Activated naive CD4-positive, alpha-beta T cell treated with anti-CD3 and anti-CD28 coated beads, Interleukin-2, amount 50 U/mL, for 24 hours (primary cell): Measurements from ENCODE around the gene TBC1D10B.
A peak's percentile ranks its signal among the peaks of the same experiment; 100 is the strongest.
"Not testable (repeated sequence)": the region's sequence is repeated elsewhere in the genome, so short reads cannot be mapped to it uniquely, and the experiment has no call there.

Experiments
- H3K27ac Mint-ChIP-seq: one replicate; pipeline ENCODE4 v1.8.0; 2021; ENCODE audit warnings: mild to moderate bottlenecking, mixed read lengths
- H3K27me3 Mint-ChIP-seq: one replicate; pipeline ENCODE4 v1.8.0; 2021; ENCODE audit warnings: mixed read lengths
- H3K36me3 Mint-ChIP-seq: one replicate; pipeline ENCODE4 v1.8.0; 2021; ENCODE audit warnings: mixed read lengths
- H3K4me1 Mint-ChIP-seq: one replicate; pipeline ENCODE4 v1.8.0; 2021; ENCODE audit warnings: mixed read lengths
- H3K4me3 Mint-ChIP-seq: one replicate; pipeline ENCODE4 v1.8.0; 2021; ENCODE audit warnings: mild to moderate bottlenecking, mixed read lengths
- H3K9me3 Mint-ChIP-seq: one replicate; pipeline ENCODE4 v1.8.0; 2021; ENCODE audit warnings: mixed read lengths

Gene TBC1D10B

DNA sequence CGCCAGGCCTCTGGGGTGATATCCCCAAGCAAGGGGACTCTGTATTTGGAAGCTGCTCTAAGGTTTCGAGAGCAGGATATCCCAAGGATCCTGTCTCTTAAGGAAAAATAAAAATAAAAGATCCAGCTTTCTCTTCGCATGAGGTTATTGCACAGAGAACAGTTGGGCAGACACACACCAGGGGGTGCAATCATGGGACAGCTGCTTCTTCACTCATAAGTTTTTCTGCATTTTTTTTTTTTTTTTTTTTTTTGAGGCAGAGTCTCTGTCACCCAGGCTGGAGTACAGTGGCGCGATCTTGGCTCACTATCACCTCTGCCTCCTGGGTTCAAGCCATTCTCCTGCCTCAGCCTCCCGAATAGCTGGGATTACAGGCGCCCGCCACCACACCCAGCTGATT, 28.3 kb downstream of the TBC1D10B start:
- H3K27ac Mint-ChIP-seq, H3K4me3 Mint-ChIP-seq, H3K27me3 Mint-ChIP-seq, H3K9me3 Mint-ChIP-seq, H3K36me3 Mint-ChIP-seq: not testable (repeated sequence)
- peaks cover 10% of the 10 kb centered on the region for H3K4me1 Mint-ChIP-seq

DNA sequence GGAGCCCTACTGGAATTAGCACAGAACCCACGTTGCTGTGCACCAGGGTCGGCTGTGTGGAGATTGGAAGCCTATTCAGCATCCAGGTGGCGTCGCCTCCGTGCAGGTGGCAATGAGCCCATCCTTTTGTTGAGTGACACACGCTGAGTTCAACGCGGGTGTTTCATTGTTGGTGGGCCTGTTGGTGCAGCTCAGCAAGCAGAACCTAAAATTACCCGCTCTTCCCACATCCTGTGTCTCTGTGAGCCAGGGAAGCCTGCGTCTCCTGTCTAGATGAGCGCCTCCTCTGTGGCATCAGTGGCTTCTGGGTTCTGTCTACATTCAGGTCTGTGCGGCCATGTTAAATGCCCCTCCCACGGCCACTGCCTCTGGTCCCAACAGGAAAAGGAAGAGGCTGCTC, 29.7 kb downstream of the TBC1D10B start:
- no peak overlapping the region for H3K4me3 Mint-ChIP-seq
- H3K27me3 Mint-ChIP-seq, result no peaks in the 10 kb centered on the region
- no peaks in the 10 kb centered on the region for H3K9me3 Mint-ChIP-seq
- H3K36me3 Mint-ChIP-seq, result no peaks in the 10 kb centered on the region
- H3K4me1 Mint-ChIP-seq, result peaks cover 16% of the 10 kb centered on the region
- H3K27ac Mint-ChIP-seq, result no peak overlapping the region

DNA sequence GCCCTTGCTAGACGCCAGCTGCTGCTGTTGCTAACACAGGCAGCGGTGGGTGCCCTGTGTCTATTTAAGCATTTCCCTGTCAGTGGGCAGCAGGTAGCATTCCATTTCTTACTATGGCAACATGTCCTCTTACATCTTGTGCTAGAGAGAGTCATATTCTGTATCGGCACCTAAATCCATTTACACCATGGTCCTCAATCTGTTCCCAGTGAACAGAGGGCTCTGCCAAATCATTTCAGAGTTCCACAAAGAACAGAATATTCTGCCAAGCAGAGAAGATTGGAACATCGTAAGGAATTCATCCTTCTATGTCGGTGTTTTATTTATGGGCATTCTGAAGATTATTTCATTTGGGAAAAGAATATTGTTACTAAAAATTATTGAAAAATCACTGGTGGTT, 31.6 kb downstream of the TBC1D10B start:
- H3K36me3 Mint-ChIP-seq, H3K27me3 Mint-ChIP-seq, H3K4me3 Mint-ChIP-seq, H3K27ac Mint-ChIP-seq, H3K9me3 Mint-ChIP-seq: not testable (repeated sequence)
- peaks cover 19% of the 10 kb centered on the region for H3K4me1 Mint-ChIP-seq

DNA sequence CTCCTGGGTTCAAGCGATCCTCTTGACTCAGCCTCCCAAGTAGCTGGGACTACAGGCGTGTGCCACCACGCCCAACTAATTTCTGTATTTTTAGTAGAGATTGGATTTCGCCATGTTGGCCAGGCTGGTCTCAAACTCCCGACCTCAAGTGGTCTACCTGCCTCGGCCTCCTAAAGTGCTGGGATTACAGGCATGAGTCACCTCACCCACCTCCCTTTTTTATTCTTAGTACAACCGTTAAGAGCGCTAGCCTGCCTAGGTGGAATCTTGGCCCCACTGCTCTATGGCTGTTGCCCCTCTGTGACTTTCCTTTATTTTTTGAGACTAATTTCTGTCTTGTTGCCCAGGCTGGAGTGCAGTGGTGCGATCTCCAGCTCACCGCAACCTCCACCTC, 32.3 kb downstream of the TBC1D10B start:
- H3K27me3 Mint-ChIP-seq, H3K9me3 Mint-ChIP-seq, H3K4me3 Mint-ChIP-seq, H3K36me3 Mint-ChIP-seq, H3K27ac Mint-ChIP-seq: not testable (repeated sequence)
- H3K4me1 Mint-ChIP-seq, result peaks cover 22% of the 10 kb centered on the region

DNA sequence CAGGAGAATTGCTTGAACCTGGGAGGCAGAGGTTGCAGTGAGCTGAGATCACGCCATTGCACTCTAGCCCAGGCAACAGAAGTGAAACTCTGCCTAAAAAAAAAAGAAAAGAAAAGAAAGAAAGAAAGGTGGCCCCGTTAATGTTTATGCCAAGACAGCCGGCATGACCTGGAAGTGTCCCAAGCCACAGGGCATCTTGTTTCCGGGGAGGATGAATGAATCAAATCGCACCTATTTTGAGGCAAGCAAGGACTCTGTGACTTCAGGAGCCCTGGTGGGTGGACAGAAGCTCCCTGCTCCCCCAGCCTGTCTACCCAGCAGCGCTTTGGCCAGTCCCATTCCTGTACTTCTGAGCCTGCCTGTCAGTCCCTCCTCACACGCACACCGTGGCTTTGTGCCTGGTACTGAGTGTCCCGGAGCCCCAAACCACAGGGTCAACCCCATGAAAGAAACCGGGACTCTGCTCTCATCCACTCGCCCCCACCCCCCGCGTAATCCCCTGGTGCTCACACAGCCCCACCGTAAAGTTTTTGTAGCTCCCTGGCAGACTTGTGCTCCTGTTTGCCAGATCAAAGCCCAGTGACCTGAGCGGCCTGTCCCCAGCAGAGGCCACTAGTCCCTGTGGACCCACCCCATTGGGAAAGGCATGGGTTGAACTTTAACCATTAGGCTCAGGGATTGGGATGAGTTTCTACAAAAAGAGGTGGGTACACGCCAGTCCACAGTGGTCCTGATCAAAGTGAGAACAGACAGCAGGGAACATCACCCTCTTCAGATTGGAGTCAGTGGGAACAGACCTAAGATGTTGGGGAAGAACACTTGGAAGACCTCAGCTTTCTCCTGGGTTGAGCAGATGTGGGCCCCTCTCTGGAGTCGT, 34.5 kb downstream of the TBC1D10B start:
- Mint-ChIP-seq H3K4me1 (peaks cover 25% of the 10 kb centered on the region), H3K27ac (peak overlapping the region; percentile 91), H3K9me3 (no peaks in the 10 kb centered on the region), H3K4me3 (peak overlapping the region; percentile 81), H3K36me3 (no peaks in the 10 kb centered on the region), H3K27me3 (no peaks in the 10 kb centered on the region)

DNA sequence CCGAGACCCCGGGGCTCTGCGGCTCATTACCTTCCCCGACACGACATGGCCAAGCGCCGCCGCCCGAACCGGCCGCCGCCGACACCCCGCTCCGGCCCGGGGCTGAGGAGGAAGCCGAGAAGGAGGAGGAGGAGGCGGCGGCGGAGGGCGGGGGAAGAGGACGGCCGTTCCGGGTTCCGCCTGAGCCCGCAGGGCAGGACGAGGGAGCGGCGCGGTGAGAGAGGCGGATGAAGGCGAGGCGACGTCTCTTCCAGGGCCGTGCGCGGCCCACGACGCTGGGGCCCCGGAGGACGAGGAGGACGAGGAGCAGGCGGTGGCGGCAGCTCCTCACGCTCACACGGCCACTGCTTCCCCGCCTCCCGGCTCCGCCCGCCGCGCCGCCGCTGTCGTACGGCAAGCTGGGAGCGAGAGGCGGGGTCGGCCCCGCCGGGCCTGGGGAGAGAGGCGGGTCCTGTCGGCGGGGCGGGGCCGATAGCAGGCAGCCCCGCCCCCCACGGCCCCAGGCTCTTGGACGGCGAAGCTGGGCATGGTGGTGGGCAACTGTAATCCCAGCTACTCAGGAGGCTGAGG, 35.2 kb downstream of the TBC1D10B start:
- Mint-ChIP-seq H3K27ac (peak overlapping the region; percentile 91), H3K4me3 (peak overlapping the region; percentile 81), H3K4me1 (peaks cover 24% of the 10 kb centered on the region)
- H3K9me3 Mint-ChIP-seq, H3K36me3 Mint-ChIP-seq, H3K27me3 Mint-ChIP-seq: not testable (repeated sequence)

DNA sequence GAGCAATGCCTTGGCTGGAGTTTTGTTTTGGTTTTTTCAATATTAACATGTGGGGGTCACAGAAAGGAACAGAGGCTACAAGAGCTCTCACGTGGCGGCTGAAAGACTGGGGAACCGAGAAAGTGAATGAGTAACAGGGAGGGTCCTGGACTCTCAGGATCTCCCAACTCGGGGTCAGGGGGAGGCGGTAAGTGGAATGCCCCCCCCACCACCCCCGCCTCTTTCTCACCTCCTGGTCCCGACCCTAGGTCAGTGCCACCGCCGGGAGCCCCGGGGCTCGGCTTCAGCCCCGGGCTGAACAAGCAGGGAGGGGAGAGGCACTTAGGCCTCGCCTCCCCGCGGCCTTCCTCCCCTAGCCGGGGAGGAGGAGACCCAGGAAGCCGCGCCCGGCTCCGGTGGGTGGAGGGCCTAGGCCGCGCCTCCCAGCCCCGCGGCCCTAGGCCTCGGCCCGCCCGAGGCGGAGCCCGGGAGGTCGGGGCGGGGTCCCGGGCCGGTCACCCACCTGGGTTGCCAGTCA, 35.8 kb downstream of the TBC1D10B start:
- H3K27ac Mint-ChIP-seq, result peak overlapping the region; percentile 90
- H3K36me3 Mint-ChIP-seq, H3K9me3 Mint-ChIP-seq, H3K27me3 Mint-ChIP-seq: not testable (repeated sequence)
- peaks cover 30% of the 10 kb centered on the region for H3K4me1 Mint-ChIP-seq
- peak overlapping the region; percentile 97 for H3K4me3 Mint-ChIP-seq

DNA sequence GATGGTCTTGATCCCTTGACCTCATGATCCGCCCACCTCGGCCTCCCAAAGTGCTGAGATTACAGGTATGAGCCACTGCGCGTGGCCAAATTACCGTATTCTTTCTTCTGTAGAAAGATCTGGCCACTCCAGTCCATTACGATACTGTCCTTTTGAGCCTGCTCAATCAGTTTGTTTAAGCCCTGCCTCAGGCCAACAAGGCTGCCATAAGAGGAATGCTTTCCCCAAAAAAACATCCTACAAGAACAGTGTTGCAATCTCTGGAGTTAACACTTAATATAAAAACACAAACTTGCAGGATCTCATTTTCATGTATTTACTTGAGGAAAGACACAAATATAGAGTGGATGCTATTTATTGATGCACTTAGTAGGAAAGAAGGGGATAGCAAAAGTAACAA, 46.1 kb downstream of the TBC1D10B start:
- not testable (repeated sequence) for H3K9me3 Mint-ChIP-seq, H3K27me3 Mint-ChIP-seq, H3K4me3 Mint-ChIP-seq, H3K36me3 Mint-ChIP-seq, H3K27ac Mint-ChIP-seq
- H3K4me1 Mint-ChIP-seq, result peaks cover 40% of the 10 kb centered on the region

DNA sequence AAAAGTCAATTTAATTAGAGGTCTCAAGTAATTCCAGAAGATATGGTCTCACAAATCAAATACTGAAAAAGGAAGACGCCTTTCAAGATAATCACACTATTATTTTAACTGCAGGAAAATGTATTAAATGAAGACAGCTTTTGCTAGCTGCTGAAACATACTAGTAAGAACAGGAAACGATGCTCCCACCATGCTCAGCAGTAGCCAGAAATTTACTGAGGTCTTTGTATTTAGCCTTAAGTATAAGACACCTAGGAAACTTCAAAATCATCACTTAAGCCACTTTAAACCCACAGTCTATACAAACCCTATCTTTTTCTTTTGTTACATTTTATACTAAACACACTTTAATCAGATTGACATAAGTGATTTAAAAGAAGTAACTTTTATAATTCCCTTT, 51.6 kb downstream of the TBC1D10B start:
- peaks cover 43% of the 10 kb centered on the region for H3K4me1 Mint-ChIP-seq
- H3K4me3 Mint-ChIP-seq, H3K36me3 Mint-ChIP-seq, H3K27ac Mint-ChIP-seq, H3K27me3 Mint-ChIP-seq, H3K9me3 Mint-ChIP-seq: not testable (repeated sequence)

DNA sequence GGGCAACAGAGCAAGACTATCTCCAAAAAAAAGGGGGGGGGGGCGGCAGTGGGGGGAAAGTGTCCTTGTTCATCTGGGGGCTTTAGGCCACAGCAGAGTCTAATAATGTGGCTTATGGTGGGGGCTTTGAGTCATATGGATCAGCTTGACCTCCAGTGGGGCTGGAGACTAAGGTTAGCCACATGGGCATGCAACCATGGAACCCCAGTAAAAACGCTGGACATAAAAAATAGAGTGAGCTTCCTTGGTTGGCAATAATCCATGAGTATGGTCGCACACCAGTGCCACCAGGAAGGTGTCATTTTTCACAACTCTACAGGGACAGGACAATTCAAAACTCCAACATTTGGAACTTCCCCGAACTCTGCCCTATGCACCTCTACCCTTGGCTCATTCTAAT, 59.4 kb downstream of the TBC1D10B start:
- not testable (repeated sequence) for H3K36me3 Mint-ChIP-seq, H3K27me3 Mint-ChIP-seq, H3K27ac Mint-ChIP-seq, H3K4me3 Mint-ChIP-seq, H3K9me3 Mint-ChIP-seq
- H3K4me1 Mint-ChIP-seq, result peaks cover 35% of the 10 kb centered on the region

DNA sequence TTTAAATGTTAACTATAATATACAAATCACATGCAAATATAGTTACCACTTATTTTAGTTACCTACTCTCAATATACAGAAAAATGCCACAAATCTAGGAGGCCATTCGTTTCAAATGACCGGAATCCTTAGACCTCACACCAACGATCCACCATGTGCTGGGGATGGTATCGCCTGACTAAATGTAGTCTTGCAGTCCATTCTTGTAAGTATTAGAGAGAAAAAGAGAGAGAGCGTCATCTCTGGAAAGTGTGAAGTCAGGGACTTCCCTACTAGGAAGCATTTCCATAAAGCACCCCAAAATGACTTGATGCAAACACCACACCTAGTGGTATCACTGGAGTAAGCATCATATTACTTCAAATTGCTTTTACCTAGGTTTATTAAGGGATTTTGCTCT, 61.0 kb downstream of the TBC1D10B start:
- not testable (repeated sequence) for H3K9me3 Mint-ChIP-seq, H3K27ac Mint-ChIP-seq, H3K4me3 Mint-ChIP-seq, H3K36me3 Mint-ChIP-seq, H3K27me3 Mint-ChIP-seq
- peaks cover 23% of the 10 kb centered on the region for H3K4me1 Mint-ChIP-seq
